T-helper 22 cell (primary cell): ENCODE results near the gene BTG1.

ENCODE experiments used
- DNase-seq: peaks from one replicate; pipeline ENCODE4 v3.0.0-alpha.2; 2020; ENCODE audit warnings: low read depth

Gene BTG1

DNA sequence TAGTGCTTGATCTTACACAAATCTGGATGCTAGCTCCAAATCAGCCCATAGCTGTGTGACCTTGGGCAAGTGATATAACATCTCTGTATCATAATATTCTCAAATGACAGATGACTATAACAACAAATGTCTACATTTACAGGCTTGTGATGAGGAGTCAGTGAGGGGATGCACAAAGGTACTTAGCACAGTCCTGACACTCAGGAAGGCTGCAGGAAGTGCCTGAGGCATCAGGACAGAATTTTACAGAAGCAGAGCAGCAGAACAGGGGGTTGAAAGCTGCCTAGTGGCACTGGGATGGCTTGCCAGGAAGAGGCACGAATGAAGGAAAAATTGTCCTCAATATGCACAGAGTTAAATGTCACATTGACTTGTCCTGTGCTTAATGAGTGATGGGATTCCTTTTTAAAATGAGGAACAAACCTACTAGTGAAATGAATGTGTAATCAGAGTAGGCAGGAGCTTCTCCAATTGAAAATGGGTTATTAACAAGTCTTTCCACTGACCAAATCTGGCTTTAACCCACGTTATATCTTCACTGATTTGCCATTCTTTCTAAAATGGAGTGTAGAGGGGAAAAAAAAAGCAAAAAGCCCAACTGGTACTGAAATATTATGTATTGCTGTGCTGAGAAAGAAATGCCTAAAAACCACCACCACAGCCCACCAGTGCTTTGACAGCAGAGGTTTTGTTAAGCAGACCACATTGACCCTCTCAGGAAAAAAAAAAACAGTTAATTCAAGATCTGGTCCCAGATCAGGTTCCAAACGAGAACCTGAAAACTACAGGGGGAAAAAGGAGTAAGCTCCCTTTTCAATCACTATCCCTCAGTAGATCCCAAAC lies 11.6 kb downstream of the BTG1 start:
- no peak for DNase-seq

DNA sequence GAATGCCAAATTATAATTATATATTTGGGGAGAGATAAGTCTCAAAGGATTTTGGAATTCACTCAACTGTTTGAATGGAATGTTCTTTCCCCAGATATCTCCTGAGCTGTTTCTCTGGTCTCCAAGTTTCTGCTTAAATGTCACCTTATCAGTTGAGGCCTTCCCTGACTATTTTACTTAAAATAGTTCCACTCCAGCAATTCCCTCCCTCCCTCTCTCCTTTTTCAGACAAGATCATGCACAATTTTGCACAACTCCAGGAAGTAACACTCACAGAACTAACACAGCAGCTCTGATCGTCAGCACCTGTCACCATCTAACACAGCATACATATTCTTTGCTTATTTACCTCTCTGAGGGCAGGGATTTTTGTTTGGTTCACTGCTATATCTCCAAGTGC lies 12.5 kb downstream of the BTG1 start:
- DNase-seq = no peak

DNA sequence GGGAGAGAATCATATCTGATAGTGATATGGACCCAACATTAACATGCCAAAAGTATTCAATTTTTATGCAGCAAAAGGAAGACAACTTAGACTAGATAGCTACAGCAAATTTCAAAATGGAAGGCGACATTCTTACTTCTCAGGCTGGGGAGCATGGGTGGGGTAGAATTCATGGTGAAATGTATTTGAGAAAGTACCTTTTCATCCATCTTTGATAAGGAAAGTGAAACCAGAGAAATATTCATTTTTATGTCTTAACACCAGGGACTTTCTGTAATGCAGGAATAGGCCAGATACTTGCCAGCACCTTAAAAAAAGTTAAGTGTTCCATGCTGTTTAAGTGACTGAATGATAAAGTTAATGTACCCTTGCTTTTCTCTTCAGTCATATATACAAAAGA lies 13.4 kb downstream of the BTG1 start:
- DNase-seq = no peak

DNA sequence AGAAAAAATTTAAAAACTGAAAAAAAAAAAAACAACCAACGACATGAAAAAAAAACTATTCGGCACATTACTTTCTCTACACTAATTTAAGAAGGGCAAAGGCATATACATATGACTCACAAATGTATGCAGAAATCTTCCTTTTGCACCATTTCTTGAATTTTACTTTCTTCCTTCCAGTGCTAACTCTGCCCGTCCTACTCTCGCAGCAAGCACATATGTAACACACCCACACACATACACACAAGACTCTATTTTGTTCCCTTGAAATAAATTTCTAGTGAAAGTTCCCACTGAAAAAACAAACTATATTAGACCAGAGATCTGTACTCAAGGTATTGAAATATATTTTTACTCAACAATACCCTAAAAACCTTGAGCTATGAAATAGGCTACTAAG lies 14.6 kb downstream of the BTG1 start:
- DNase-seq = no peak

DNA sequence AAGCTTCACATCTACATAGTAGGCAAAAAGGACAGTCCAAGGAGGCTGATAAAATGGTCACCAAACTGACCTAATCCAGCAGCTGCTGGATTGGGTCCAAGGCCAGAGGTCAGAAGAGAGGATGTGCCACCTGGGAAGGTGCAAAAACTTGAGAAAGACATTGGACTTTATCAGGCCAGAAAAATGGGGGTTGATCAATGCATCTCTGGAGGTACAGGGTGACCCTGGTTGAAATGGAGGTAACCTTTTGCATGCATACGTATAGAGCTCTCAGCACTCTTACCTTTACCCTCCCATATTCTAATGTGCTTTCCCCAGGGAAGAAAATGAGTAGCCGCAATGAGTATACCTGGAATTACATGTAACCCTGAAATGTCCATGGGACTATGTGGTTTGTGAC lies 16.0 kb downstream of the BTG1 start:
- no peak for DNase-seq

DNA sequence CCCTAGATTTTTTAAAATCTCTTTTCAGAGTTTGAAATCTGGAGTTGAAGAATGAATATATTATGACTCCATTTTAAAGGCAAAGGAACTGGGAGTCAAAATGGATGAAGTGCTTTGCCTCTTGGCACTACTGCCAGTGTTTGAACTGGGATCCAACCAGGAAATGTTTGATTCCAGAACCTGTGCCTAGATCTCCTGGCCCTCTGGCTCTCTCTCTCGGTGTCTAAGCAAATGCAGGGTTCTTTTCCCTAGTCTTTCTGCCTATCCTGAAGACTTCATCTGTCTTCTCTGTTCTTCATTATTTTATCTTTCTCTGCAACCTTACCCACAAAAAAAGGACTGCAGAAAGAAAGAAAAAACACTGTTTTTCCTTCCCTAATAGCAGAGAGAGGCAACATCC lies 17.0 kb downstream of the BTG1 start:
- DNase-seq = no peak

DNA sequence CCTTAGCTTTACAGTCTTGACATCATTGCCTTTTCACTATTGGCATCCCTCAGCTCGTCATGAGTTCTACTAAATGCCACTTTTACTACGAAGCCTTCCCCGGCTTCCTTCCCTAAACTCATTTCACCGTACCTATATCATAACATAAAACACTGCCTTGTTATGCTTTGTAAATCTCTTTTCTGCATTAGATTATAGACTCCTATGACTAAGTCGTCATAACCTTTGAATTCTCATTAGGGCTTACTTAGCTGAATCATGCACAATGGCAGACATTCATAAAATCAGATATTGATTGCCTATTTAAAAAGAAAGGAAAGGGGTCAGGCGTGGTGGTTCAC lies 21.0 kb downstream of the BTG1 start:
- no peak for DNase-seq

DNA sequence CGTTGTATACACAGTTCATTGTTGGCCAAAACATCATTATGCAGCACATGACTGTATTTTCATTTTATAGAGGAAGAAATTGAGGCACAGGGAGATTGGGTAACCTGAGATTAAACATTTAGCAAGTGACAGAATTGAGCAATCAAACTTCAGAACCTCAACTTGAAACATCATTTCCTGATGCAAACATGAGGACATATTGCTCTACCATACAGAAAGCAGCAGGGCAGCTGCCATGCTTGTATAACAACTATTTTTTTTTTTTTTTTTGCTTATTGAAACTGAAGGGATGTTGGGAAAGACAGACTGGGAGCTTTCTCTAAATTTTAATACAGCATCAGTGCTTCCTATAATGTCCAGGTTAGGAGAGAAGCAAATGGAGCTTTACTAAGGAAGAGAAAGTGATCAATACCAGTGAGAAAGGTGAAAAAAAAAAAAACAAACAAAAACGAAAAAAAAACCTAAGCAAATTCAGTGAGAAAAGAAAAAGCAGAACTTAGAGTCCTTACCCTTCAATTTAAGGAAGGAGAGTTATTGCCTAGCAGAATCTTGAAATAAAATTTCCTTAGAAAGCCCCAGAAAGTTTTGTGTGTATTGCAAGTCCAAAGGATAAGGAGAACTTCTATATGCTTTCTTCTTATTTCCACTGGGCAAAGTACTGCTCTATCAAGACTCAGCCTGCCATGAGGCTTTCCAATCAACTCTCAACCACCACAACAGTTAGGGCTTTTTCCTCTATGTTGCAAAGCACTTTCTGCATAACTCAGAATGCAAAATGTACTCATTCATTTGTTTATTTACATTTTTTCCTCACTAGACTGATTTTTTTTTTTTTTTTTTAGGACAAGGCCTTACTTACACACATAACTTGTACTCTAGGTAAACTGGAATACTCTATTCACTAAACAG lies 21.6 kb downstream of the BTG1 start:
- no peak for DNase-seq

DNA sequence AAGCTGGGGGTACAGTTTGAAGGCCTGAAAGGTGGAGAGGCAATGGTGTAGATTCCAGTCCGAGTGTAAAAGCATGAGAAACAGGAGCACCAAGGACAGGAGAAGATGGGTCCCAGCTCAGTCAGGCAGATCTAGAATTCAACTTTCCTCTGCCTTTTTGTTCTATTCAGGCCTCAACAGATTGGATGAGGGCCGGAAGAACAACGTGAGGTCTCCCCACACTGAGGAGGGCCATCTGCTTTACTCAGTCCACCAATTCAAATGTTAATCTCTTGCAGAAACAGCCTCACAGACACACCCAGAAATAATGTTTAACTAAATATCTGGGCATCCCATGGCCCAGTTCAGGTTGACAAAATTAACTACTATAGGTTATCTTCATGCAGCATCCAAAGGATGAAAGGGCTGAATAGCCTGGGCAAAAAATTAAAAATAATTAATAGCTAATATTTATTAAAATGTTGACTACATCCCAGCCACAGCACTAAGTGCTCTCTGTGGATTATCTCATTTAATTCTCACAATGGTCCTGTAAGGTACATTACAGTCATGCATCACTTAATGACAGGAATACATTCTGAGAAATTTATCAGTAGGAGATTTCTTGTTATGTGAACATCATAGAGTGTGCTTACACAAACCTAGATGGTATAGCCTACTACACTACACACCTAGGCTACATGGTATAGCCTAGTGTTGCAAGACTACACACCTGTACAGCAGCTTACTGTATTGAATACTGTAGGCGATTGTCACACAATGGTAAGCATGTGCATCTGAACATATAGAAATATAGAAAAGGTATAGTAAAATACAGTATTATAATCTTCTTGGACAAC lies 22.5 kb downstream of the BTG1 start:
- DNase-seq = no peak

DNA sequence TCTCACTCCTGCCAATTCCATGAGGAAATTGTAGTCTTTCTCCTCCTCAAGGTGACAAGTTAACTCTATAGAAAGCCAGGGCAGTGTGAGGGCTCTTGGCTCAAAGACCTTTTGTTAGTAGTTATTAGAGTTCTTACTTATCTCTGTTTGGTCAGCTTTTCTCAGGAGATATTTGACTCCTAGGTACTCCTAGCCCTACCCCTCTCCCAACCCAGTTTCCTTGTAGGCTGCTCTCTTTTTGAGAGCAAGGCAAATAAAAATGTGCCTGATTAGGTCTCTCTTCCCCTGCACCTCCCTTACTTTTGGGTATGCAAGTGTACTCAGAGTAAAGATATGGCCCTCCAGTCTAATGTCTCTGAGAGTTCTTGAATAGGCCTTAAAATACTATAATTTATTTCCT lies 23.8 kb downstream of the BTG1 start:
- DNase-seq = no peak

DNA sequence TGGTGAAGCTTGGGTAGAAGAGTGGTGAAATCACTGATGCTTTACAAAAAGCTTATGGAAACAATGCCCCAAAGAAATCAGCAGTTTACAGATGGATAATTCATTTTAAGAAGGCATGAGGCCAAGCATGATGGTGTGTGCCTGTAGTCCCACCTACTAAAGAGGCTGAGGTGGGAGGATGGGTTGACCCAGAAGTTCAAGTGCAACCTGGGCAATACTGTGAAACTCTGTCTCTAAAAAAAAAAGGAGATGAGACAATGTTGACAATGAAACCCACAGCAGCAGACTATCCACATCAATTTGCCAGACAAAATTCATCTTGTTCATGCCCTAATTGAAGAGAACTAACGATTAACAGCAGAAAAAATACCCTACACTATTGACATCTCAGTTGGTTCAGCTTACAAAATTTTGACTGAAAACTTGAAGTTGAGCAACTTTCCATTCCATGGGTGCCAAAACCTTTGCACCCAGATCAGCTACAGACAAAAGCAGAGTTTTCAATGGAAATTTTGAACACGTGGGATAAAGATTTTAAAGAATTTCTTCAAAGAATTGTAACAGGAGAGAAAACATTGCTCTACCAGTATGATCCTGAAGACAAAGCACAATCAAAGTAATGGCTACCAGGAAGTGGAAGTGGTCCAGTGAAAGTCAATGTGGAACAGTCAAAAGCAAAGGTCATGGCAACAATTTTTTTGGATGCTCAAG lies 26.7 kb downstream of the BTG1 start:
- no peak for DNase-seq

DNA sequence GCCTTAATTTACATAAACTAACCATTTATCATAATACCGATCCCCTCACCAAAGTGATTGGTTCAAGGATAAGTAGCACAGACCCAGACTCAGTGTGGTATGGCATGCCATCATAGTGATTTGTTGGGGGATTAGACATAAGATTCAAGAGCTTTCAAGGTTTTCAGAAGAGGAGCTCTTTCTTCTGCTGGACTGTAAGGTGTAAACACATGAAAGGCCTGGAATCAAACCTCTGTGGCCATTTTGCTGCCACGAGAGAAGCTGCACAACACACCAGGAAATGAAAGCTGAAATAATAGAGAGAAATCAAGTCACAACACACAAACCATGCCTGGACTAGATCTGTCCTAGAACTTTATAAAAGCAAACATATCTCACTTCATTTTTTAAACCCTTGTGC lies 30.8 kb downstream of the BTG1 start:
- no peak for DNase-seq

DNA sequence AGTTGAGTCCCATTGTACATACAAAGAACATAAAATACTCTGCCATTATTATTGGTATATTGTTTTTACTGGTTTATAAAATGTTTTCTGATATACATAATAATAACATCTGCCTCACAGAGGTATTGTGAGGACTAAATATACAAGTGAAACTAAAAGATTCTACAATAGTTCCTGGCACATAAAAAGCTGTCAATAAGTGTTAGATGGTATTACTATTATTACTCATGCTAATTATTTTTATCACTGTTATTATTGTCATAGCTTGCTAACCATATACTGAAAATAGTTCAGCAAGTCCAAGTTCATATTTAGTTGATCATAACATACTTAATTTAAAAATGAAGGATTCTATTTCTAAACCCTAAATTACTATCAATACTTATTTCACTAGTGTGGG lies 34.4 kb downstream of the BTG1 start:
- no peak for DNase-seq

DNA sequence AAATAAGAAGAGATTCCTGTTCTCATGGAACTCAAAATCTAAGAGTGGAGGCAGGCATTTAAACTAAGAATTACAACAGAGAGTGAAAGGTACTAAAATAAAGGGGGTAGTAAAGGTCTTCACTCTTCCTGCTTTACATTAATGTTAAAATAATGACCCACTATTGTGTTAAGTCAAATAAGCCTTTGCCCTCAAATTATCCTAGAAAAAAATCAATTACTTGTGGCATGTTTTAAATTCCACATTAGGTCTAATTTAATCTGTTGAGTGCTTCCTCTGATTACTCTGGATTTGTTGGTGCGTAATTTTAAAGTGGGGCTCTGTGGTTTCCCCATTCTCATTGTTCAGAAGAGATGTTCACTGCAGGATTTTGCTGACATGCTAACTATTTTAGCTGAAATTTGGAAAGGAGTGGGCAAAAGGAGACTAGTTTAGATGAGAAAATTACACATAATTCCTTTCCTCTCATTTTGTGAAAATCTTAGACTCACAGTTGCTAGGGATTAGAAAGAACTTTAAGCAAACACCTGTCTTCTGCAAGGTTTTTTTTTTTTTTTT lies 35.5 kb downstream of the BTG1 start:
- DNase-seq = no peak

DNA sequence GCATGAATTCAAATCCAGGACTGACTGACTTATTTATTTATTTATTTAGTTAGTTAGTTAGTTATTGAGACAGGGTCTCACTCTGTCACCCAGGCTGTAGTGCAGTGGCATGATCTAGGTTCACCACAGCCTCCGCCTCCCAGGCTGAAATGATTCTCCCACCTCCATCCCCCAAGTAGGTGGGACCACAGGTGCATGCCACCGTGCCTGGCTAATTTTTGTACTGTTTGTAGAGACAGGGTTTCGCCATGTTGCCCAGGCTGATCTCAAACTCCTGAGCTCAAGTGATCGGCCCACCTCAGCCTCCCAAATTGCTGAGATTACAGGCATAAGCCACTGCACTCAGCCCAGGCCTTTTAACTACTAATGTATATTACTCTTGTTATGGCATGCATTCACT lies 36.0 kb downstream of the BTG1 start:
- DNase-seq = no peak

DNA sequence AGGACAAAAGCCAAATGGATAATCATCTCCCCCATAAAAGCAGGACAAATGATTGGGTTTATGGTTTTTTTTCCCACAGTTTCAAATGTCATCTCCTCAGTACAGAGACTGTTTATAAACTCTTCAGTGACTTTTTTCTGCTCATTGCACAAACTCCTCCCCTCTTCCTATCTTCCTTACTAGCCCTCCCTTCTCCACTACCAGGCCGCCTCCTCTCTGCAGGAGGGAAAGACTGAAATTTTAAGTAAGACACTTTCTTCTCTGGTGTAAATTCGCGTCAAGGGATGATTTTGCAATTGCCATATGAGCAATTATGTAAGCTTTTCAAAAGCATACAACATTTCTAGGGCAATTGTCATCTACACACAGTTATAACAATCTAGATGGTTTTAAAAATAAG lies 37.0 kb downstream of the BTG1 start:
- DNase-seq = no peak

DNA sequence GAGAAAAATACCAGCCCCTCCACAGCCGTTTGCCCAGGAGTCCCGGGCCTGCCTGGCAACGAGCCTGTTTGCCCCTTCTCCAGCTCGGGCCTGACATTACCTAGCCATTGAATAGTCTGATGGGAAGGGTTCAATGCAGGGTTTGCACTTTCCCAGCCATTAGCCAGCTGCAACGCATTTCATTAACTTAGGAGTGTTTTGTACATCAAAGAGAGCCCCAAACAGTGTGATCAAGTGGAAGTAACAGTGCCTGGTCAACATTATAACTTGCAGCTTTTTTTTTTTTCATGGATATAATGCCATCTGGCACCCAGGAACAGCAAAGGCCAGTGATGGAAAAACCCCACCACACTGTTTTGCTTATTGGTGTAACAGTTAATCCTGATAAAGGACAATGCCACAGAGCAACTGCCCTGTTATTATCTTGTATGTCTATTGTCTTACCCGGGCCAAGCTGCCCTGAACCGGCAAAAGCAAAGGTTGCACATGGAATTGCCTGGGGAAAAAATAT lies 38.0 kb downstream of the BTG1 start:
- no peak for DNase-seq

DNA sequence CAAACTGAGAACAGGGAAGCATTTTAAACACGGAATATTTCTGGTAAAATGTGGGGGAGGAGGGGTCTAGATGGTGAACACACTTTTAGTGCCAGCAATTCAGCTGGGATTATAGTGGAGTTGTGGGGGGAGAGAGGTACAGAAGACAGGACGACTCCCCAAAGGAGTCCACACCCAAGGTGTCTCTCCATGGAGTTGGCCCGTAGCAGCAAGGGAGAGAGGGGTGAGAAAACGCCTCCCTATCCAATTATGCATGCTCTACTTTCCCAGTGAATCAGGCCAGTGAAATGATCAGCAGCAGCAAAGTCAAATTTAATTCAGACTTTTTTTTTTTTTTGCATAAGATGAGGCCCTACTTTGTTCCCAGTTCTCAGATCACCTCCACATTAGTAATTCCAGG lies 38.6 kb downstream of the BTG1 start:
- no peak for DNase-seq

DNA sequence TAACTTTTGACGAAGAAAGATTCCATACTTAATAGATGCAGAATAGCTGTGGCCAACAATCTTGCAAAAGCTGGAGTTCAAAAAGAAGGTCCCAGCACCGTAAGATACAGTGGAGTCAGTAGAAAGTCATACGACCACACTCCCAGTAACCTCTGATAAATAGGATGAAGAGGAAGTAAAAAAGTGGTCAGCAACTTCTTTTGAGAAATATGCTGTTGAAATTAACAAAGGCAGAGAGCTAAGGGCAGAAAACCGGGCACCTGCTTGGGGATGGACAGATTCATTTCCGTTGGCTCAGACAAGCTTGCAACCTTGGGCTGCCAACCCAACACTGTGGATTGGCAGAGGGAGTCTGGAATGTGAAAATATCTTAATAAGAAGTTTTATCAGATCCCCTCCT lies 40.0 kb downstream of the BTG1 start:
- no peak for DNase-seq

DNA sequence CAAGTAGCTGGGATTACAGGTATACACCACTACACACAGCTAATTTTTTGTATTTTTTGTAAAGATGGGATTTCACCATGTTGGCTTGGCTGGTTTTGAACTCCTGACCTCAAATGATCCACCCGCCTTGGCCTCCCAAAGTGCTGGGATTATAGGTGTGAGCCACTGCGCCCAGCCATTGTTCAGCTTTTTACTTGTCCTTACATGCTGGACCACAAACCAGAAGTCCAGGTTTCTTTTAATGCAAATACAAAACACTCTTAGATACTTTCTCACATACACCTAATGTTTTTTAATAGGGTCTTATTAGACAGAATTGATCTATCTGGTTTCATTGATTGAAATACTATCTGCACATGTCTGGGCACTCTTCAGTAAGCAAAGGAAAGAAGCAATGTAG lies 40.5 kb downstream of the BTG1 start:
- no peak for DNase-seq

DNA sequence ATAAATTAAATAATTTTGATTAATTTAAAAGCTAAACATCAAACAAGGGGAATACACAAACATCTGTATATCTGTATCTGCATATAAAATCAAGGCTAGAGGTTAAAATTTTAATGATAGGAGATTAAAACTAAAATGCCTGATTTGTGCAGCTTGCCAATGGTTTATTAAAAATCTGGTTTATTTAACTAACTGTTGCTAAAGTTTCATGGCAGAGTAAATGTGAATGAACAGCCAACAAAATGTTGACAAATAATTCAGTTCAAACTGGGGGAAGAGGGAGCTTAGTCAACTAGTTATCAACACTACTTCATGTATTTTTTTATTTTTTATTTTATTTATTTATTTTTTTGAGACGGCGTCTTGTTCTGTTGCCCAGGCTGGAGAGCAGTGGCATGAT lies 43.0 kb downstream of the BTG1 start:
- DNase-seq = no peak
